Measurements from ENCODE around the gene ERBB4. TPM values are rescaled to one million over a fixed set of nuclear protein-coding genes. Genes with fewer than 3 reads are reported as not detected.

The ERBB4 gene
- polyA plus RNA-seq, 1 of the 3 experiments (the other 2 are of a cell fraction), result 0.05 TPM

DNA sequence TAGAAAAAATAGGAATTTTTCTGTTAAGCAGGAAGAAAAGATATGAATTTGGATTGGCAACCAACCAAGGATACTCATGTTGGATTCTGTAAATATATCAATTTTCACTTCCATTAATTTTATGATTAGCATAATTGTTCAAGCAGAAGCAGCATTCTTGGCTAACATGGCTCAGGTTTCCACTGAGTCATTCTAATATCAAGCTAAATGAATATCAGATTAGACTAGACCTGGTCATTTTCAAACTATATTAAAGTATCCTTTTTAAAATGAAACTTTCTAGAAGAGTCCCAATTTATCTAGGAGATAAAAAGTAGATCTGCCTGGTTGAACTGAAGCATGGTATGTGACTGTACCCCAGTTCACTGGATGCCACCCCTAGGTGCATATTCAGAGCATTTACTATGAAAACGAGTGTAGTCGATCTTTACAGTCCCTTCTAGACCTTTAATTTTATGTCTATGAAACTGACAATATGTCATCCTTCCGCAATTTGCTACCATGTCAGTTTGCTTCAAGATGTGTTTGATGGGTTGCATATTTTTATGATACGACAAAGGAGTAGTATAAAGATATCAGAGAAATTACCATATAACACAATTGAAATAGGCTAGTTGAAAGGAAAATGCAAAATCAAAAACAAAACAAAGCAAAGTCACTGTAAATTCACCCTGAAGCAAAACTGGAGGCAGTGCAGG lies 704.9 kb downstream of the ERBB4 start:
- Histone ChIP-seq H3K9me2 (no peaks in the 10 kb centered on the region), H3K27me3 (ENCODE audit: insufficient read depth) (no peaks in the 10 kb centered on the region), H3K27ac (ENCODE audit: low read depth in 2 of 2, low read length in 1 of 2) (no peak overlapping the region), H3K79me2 (ENCODE audit: insufficient read depth) (no peaks in the 10 kb centered on the region), H3K4me3 (ENCODE audit: low read depth in 2 of 2, low read length in 1 of 2) (no peak overlapping the region), H3K4me1 (ENCODE audit: control insufficient read depth in 1 of 2, insufficient read depth in 2 of 2, low read depth in 1 of 2, low read length in 1 of 2) (no peaks in the 10 kb centered on the region), H2AFZ (ENCODE audit: low read depth) (no peak overlapping the region), H3K9me3 (no peaks in the 10 kb centered on the region), H3F3A (replicated peaks; ENCODE audit: insufficient read depth) (no peaks in the 10 kb centered on the region), H4K20me1 (ENCODE audit: insufficient read depth) (no peaks in the 10 kb centered on the region), H3K4me2 (no peak overlapping the region), H3K9ac (no peak overlapping the region), H3K36me3 (replicated peaks in 1 of 2; ENCODE audit: control insufficient read depth in 1 of 2, insufficient read depth in 2 of 2, low read length in 1 of 2) (no peaks in the 10 kb centered on the region)
- DNase-seq, result no peak
- TF ChIP-seq FOSL2 (IDR thresholded peaks at IDR 0.05; ENCODE audit: borderline replicate concordance, low read depth), result no peak
- no peak for TF ChIP-seq RXRA (IDR thresholded peaks at IDR 0.05; ENCODE audit: borderline replicate concordance, low read depth)
- TF ChIP-seq JUND (IDR thresholded peaks at IDR 0.05), result no peak
- POLR2A ChIA-PET, result interaction anchor here (0.6 kb wide), 1 partner anchor 155 kb away, joined by 3 read pairs; no protein-coding TSS in a partner anchor
- CTCF ChIA-PET, result interaction anchor here (1.4 kb wide), 1 partner anchor 11 kb away, joined by 5 read pairs; no protein-coding TSS in a partner anchor
- 63% methylated on average over 4 of the region's 4 CpGs for WGBS (ENCODE audit: low lambda C conversion rate)

DNA sequence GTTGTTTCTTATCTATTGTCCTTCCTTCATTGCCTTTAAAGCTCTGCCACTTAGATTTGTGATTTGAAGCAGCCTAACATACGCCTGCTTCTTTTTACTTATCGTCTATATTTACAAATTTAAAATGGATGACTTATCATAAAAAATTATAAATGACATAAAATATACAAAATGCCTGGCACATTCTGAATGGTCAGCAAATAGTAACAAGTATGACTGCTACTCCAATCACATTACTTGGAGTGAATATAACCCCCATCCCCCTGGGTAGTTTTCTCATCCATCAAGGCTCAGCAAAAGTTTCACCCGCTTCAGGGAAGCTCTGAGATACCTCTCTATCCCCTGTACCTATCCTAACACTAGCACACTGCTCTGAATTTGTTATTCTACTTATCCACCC lies 708.9 kb downstream of the ERBB4 start:
- H3K27ac ChIP-seq (ENCODE audit: low read depth in 2 of 2, low read length in 1 of 2), result no peak overlapping the region
- H3K9me2 ChIP-seq, result no peaks in the 10 kb centered on the region
- H2AFZ ChIP-seq (ENCODE audit: low read depth), result no peak overlapping the region
- no peaks in the 10 kb centered on the region for H4K20me1 ChIP-seq (ENCODE audit: insufficient read depth)
- CTCF ChIA-PET, result no interaction called here
- no peaks in the 10 kb centered on the region for H3K4me1 ChIP-seq (ENCODE audit: control insufficient read depth in 1 of 2, insufficient read depth in 2 of 2, low read depth in 1 of 2, low read length in 1 of 2)
- no peak overlapping the region for H3K4me3 ChIP-seq (ENCODE audit: low read depth in 2 of 2, low read length in 1 of 2)
- TF ChIP-seq, protein P1, sequence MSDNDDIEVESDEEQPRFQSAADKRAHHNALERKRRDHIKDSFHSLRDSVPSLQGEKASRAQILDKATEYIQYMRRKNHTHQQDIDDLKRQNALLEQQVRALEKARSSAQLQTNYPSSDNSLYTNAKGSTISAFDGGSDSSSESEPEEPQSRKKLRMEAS (IDR thresholded peaks at IDR 0.05; ENCODE audit: low read depth), result no peak
- TF ChIP-seq, protein P2, sequence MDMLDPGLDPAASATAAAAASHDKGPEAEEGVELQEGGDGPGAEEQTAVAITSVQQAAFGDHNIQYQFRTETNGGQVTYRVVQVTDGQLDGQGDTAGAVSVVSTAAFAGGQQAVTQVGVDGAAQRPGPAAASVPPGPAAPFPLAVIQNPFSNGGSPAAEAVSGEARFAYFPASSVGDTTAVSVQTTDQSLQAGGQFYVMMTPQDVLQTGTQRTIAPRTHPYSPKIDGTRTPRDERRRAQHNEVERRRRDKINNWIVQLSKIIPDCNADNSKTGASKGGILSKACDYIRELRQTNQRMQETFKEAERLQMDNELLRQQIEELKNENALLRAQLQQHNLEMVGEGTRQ (IDR thresholded peaks at IDR 0.05; ENCODE audit: borderline replicate concordance, low read depth, low read length), result no peak
- TF ChIP-seq FOXM1 (IDR thresholded peaks at IDR 0.05; ENCODE audit: low read depth), result no peak
- TF ChIP-seq NFIC (IDR thresholded peaks at IDR 0.05; ENCODE audit: borderline replicate concordance), result no peak
- TF ChIP-seq, protein P3, sequence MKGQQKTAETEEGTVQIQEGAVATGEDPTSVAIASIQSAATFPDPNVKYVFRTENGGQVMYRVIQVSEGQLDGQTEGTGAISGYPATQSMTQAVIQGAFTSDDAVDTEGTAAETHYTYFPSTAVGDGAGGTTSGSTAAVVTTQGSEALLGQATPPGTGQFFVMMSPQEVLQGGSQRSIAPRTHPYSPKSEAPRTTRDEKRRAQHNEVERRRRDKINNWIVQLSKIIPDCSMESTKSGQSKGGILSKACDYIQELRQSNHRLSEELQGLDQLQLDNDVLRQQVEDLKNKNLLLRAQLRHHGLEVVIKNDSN (IDR thresholded peaks at IDR 0.05; ENCODE audit: borderline replicate concordance, low read depth), result no peak
- no peak for TF ChIP-seq MXI1 (IDR thresholded peaks at IDR 0.05; ENCODE audit: low read depth, low read length)
- no peak for TF ChIP-seq TEAD4 (IDR thresholded peaks at IDR 0.05; ENCODE audit: borderline replicate concordance, insufficient read depth)
- TF ChIP-seq, protein P4, sequence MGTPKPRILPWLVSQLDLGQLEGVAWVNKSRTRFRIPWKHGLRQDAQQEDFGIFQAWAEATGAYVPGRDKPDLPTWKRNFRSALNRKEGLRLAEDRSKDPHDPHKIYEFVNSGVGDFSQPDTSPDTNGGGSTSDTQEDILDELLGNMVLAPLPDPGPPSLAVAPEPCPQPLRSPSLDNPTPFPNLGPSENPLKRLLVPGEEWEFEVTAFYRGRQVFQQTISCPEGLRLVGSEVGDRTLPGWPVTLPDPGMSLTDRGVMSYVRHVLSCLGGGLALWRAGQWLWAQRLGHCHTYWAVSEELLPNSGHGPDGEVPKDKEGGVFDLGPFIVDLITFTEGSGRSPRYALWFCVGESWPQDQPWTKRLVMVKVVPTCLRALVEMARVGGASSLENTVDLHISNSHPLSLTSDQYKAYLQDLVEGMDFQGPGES (IDR thresholded peaks at IDR 0.05; ENCODE audit: low read depth, low read length), result no peak
- TF ChIP-seq, protein P5, sequence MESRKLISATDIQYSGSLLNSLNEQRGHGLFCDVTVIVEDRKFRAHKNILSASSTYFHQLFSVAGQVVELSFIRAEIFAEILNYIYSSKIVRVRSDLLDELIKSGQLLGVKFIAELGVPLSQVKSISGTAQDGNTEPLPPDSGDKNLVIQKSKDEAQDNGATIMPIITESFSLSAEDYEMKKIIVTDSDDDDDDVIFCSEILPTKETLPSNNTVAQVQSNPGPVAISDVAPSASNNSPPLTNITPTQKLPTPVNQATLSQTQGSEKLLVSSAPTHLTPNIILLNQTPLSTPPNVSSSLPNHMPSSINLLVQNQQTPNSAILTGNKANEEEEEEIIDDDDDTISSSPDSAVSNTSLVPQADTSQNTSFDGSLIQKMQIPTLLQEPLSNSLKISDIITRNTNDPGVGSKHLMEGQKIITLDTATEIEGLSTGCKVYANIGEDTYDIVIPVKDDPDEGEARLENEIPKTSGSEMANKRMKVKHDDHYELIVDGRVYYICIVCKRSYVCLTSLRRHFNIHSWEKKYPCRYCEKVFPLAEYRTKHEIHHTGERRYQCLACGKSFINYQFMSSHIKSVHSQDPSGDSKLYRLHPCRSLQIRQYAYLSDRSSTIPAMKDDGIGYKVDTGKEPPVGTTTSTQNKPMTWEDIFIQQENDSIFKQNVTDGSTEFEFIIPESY (IDR thresholded peaks at IDR 0.05; ENCODE audit: borderline replicate concordance, low read depth), result no peak
- no peak for TF ChIP-seq RCOR1 (IDR thresholded peaks at IDR 0.05; ENCODE audit: low read length)
- no peak for TF ChIP-seq POLR2AphosphoS5 (IDR thresholded peaks at IDR 0.05; ENCODE audit: low read depth, low read length)
- H3F3A ChIP-seq (replicated peaks; ENCODE audit: insufficient read depth), result no peaks in the 10 kb centered on the region
- H3K9ac ChIP-seq, result no peak overlapping the region
- no peaks in the 10 kb centered on the region for H3K79me2 ChIP-seq (ENCODE audit: insufficient read depth)
- no peak overlapping the region for H3K4me2 ChIP-seq
- H3K9me3 ChIP-seq, result no peaks in the 10 kb centered on the region
- no peak for DNase-seq
- POLR2A ChIA-PET, result no interaction called here
- H3K36me3 ChIP-seq (replicated peaks in 1 of 2; ENCODE audit: control insufficient read depth in 1 of 2, insufficient read depth in 2 of 2, low read length in 1 of 2), result no peaks in the 10 kb centered on the region
- H3K27me3 ChIP-seq (ENCODE audit: insufficient read depth), result no peaks in the 10 kb centered on the region
- WGBS (ENCODE audit: low lambda C conversion rate), result 66% methylated on average over 3 of the region's 3 CpGs

Measured in SK-N-SH (cell line).